K562 treated with DMSO at 1 percent for 24 hours (cell line): Measurements from ENCODE around the gene PBX3. TPM values are rescaled to one million over a fixed set of nuclear protein-coding genes. Genes with fewer than 3 reads are reported as not detected.

ENCODE experiments used
- total RNA-seq: library from RNA; unstranded; fragments of 300-600 nt; gene quantifications from 2 replicates; pipeline ENCODE4 v1.2.3, GENCODE V29; 2022; ENCODE audit warnings: low read depth; ENCODE audit not compliant: insufficient read depth

Gene PBX3
- total RNA-seq: 1.3 and 2.0 TPM in 2 replicates

GRCh38 chr9:125747053-125747764 lies at the start of gene PBX3:
Gene PBX3, plus strand, starts transcription at chr9:125747373.

DNA sequence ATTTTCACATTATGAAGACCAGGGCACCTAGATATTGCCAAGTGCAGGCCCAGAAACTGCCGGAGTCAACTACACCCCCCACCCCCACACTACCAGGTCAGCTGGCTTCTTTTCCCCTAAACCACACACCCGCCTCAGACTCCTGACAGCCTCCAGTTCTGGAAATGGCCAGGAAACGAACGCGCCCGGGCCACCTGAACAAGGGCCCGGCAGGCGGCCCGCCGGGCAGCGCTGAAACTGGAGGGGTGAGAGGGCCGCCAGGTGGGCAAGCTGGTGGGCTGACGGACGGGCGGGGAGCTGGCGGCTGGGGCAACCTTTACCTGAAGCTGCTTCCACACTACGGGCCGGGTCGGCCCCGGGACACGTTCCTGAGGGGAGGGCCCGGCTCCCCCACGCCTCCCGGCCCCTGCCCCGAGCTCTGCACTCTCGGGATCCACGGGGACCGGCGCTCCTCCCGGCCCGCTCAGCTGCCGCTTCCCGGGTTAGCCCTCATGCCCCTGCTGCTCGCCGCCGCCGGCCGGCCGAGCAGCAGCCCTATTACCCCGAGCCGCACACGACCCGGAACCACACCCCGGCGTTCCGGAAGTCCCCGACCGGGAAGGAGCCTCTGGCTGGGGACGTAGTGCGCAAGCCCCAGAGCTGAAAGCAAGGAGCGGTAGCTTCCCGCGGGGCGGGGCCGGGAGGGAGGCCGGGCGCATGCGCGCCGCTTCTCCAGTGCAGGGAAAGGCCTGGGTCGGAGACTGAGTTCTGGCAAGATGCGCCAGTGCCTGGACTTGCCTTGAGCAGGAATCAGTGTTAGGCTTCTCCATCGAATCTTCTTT lies 40.3 kb upstream of the PBX3 start, which contains the start of gene MAPKAP1:
TSS of gene MAPKAP1 (minus strand) at position 558 of the 821 bp plus-strand sequence. CDS start 34,634 bp downstream, outside the sequence.

Other genes with a start within 250 kb of the PBX3 start
- 41.5 and 45.9 TPM in 2 replicates for gene MAPKAP1, start 40.2 kb upstream of the PBX3 start, total RNA-seq